Thymus (tissue), 11 donors: ENCODE results near the gene LRRC52. TPM values are rescaled to one million over a fixed set of nuclear protein-coding genes. Genes with fewer than 3 reads are reported as not detected.

Experiments
- DNase-seq, 9 donors: peaks; one replicate each; pipeline ENCODE4 v3.0.0-alpha.2; 2013; ENCODE audit warnings: low spot score in 9 of 9, low read depth in 6 of 9, missing footprints in 1 of 9
- H3K27ac ChIP-seq, 2 donors: one replicate each; pipeline ENCODE4 v1.5.1; 2013; ENCODE audit warnings: control low read depth in 1 of 2, low read depth in 1 of 2, low read length in 1 of 2, mild to moderate bottlenecking in 1 of 2, moderate library complexity in 1 of 2
- H3K27me3 ChIP-seq, 2 donors: one replicate each; pipeline ENCODE4 v1.5.1; 2013; ENCODE audit warnings: low read length in 1 of 2; ENCODE audit not compliant: control insufficient read depth in 2 of 2, insufficient read depth in 1 of 2
- H3K36me3 ChIP-seq, 2 donors: one replicate each; pipeline ENCODE4 v1.5.1; 2013; ENCODE audit warnings: low read length in 1 of 2, mild to moderate bottlenecking in 1 of 2, moderate library complexity in 1 of 2; ENCODE audit not compliant: control insufficient read depth in 2 of 2, insufficient read depth in 2 of 2
- H3K4me1 ChIP-seq, 2 donors: one replicate each; pipeline ENCODE4 v1.5.1; 2013; ENCODE audit warnings: low read length in 2 of 2; ENCODE audit not compliant: control insufficient read depth in 2 of 2, insufficient read depth in 2 of 2
- H3K4me3 ChIP-seq, 2 donors: one replicate each; pipeline ENCODE4 v1.5.1; 2013; ENCODE audit warnings: low read length in 2 of 2, control low read depth in 1 of 2, mild to moderate bottlenecking in 1 of 2
- H3K9me3 ChIP-seq, 2 donors: one replicate each; pipeline ENCODE4 v1.5.1; 2013; ENCODE audit warnings: low read length in 1 of 2, mild to moderate bottlenecking in 1 of 2; ENCODE audit not compliant: control insufficient read depth in 2 of 2, insufficient read depth in 1 of 2
- WGBS: extraction: QIAGEN DNeasy Blood & Tissue Kit; methylation state at CpG from one replicate; pipeline ENCODE4 v1.1.7; 2013; 5-methylcytosine and 5-hydroxymethylcytosine counted together
- polyA plus RNA-seq: library from polyadenylated mRNA; stranded (reverse); fragments of 200-250 nt; gene quantifications from one replicate; pipeline ENCODE4 v1.2.3, GENCODE V29; 2013
- total RNA-seq: library from RNA; stranded (reverse); fragments of 120-200 nt; gene quantifications from one replicate; pipeline ENCODE4 v1.2.4, GENCODE V29; 2013
- donor health status: healthy.

Gene LRRC52
- total and polyA plus RNA-seq, 2 donors, result 0.05 TPM; not detected in 1

DNA sequence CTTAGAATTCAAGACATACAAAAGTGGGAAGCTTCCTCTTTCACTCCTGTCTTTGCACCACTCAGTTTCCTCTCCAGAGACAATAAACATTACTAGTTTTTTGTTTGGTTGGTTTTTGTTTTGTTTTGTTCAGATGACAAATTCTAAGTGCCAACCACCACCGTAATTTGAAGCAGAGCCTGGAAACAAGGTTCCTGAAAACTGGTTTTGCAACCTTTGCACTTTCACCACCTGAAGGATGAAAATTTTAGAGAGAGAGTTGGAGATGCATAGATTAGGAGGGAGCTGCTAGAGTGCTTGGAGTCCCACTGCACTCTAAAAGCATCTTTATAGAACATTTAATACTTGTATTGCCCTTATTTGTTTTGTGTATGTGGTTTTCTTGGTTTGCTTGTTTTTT lies 67.1 kb downstream of the LRRC52 start:
- Histone ChIP-seq H3K36me3 (no peaks in the 10 kb centered on the region), H3K27ac (no peak overlapping the region), H3K4me1 (no peaks in the 10 kb centered on the region), H3K27me3 (no peaks in the 10 kb centered on the region), H3K9me3 (no peaks in the 10 kb centered on the region), H3K4me3 (no peak overlapping the region)
- no peak for DNase-seq
- WGBS, result 27% methylated on average over 1 of the region's 1 CpG

DNA sequence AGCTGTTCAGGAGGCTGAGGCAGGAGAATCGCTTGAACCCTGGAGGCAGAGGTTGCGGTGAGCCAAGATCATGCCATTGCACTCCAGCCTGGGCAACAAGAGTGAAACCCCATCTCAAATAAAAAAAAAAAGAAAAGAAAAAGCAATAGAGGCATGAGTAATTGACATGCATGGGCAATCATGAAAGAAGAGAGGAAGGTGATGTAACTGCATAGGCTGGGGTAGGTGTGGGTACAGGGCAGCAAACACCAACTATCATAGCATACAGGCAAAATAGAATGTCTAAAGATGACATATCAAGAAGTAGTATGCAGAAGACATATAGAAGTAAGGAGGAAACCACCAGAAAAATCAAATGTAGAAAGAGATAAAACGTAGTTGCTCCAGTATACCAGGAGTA lies 68.3 kb downstream of the LRRC52 start:
- Histone ChIP-seq H3K4me1 (no peaks in the 10 kb centered on the region), H3K4me3 (no peak overlapping the region), H3K27me3 (peaks cover 0 to under 1% of the 10 kb centered on the region in 2 donors), H3K9me3 (no peaks in the 10 kb centered on the region), H3K36me3 (no peaks in the 10 kb centered on the region), H3K27ac (no peak overlapping the region)
- no peak for DNase-seq
- WGBS, result 97% methylated on average over 3 of the region's 3 CpGs

Other genes starting within 250 kb of the LRRC52 start
- 0.05 TPM for gene LMX1A, start 187.3 kb upstream of the LRRC52 start, total RNA-seq
- 0.11 TPM for gene LMX1A, start 187.3 kb upstream of the LRRC52 start, polyA plus RNA-seq
- gene RXRG, start 98.9 kb upstream of the LRRC52 start, total RNA-seq, result 0.47 TPM
- gene RXRG, start 98.9 kb upstream of the LRRC52 start, polyA plus RNA-seq, result 0.23 TPM
- 52.7 TPM for gene MGST3, start 87.2 kb downstream of the LRRC52 start, total RNA-seq
- 107 TPM for gene MGST3, start 87.2 kb downstream of the LRRC52 start, polyA plus RNA-seq
- 41.0 TPM for gene ALDH9A1, start 154.6 kb downstream of the LRRC52 start, total RNA-seq
- 44.9 TPM for gene ALDH9A1, start 154.6 kb downstream of the LRRC52 start, polyA plus RNA-seq
- gene TMCO1, start 224.9 kb downstream of the LRRC52 start, total RNA-seq, result 116 TPM
- 86.2 TPM for gene TMCO1, start 224.9 kb downstream of the LRRC52 start, polyA plus RNA-seq